NT2/D1 (cell line): ENCODE data around the gene ABCB8.

ENCODE experiments used
- SUZ12 ChIP-seq: IDR thresholded peaks from 2 replicates; pipeline ENCODE4 v1.6.1; 2011; ENCODE audit not compliant: insufficient read length, insufficient read depth; ENCODE audit errors: extremely low read depth
- YY1 ChIP-seq: IDR thresholded peaks from 2 replicates; pipeline ENCODE4 v1.6.1; 2011; ENCODE audit not compliant: insufficient read length, insufficient read depth
- ZNF274 ChIP-seq: IDR thresholded peaks from 2 replicates; pipeline ENCODE4 v1.6.1; 2011; ENCODE audit warnings: mild to moderate bottlenecking, low read depth, low read length

DNA sequence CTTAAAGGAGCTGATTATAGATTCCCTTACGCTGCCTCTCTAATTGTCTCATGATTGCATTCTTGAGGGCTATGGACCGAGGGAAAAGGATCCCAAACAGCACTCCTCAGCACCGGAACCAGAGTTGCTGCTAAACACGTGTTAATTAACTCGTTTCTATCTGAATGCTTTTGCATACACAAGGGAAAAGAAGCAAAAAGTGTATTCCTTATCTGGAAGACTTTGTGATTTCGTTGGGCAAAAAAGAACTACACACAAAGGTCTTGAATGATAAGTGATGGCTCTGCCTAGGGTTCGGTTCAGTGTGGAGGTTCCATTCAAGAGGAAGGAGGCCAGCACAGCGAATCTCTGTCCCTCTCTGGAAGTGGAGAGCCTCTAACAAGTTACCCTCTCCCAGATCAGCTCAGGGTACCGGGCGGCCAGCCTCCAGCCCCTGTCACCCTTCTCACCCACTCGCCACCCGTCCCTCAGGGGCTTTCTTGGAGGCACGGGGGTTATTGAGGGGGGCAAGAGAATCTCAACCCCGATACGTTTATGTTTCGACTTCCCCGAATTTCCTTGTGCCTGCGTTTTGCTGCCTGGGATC, 30.6 kb downstream of the ABCB8 start:
- TF ChIP-seq YY1 (no peak), SUZ12 (no peak), ZNF274 (no peak)
